ENCODE data around the gene DLK1.

DNA sequence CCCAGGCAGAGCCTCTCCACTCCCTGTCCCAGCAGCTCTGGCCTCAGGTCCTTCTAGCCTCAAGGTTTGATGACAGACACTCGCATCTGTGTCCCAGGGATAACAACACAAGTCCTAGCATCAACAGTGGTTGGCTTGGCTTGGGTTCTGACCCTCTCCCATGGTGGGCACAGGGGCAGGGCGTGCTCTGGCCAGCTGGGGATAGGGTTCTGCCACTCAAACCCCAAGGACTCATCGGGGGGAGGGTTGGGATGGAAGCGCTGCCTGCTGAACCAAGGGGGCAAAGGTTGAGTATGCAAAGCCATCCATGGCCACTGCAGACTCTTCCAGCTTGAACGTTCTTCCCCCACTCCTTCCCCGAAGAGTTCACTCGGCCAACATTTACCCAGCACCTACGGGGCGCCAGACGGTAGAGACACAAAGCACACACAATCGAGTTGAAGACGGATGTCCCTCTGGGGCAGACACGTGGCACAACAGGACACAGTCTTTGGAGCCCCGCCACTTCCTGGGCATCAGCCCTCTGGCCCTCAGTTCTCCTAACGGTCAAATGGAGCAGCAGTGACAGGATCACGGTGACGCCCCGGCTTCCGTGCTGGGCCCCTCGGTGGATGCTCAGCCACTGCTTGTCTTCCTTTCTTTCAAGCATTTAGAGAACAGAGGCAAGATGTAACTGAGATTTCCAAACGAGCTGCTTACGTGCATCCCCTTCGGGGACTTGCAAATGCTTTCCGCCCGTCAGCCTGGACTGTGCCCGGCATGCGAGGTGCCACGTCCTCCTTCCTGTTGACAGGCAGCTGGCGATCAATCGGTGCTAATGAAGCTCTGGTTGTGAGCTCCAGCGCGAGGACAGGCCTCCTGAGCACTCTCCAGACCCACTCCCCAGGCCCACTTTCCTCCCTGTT, 42.6 kb downstream of the DLK1 start:
- TF ChIP-seq POLR2A (IDR thresholded peaks at IDR 0.05; ENCODE audit: low read length) (no peak), GATA1 (IDR thresholded peaks at IDR 0.05; ENCODE audit: low read depth, low read length) (no peak)
